Measurements from ENCODE around the gene CA5A.

- TF ChIP-seq POLR2AphosphoS5 (IDR thresholded peaks at IDR 0.05; ENCODE audit: low read depth, low read length) (no peak; the same call in 1 of the 2 replicates), POLR2A (IDR thresholded peaks at IDR 0.05; ENCODE audit: low read depth, low read length) (no peak), TAF1 (IDR thresholded peaks at IDR 0.05; ENCODE audit: borderline replicate concordance, low read depth, low read length) (no peak)
Observed at GRCh38 chr16:87842209-87842869, 94.0 kb downstream of the CA5A start.
